ENCODE measurements around the gene EFNB2. TPM values are rescaled to one million over a fixed set of nuclear protein-coding genes. Genes with fewer than 3 reads are reported as not detected.

EFNB2 gene
- total RNA-seq, 2 experiments from 2014 or later: 0.25 to 0.51 TPM

DNA sequence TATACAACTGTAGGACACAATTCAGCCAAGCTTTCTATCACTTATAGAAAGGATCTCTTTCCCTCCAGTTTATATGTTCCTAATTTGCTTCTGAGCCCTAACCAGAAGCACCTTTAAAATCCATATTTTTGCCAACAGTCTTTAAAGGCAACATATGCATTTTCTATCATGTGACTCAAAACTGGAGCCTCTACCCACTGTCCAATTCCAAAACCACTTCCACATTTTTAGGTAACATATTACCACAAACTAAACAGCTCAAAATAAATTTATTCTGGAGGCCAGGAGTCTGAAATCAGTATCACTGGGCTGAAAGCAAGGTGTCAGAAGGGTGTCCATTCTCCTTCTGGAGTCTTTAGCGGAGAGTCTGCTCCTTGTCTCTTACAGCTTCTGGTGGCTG, 15.9 kb upstream of the EFNB2 start:
- H4K20me1 ChIP-seq (ENCODE audit: insufficient read depth, low read length): peaks cover 15% of the 10 kb centered on the region; the same call in 1 of the 2 replicates
- POLR2A ChIA-PET: no interaction called here

DNA sequence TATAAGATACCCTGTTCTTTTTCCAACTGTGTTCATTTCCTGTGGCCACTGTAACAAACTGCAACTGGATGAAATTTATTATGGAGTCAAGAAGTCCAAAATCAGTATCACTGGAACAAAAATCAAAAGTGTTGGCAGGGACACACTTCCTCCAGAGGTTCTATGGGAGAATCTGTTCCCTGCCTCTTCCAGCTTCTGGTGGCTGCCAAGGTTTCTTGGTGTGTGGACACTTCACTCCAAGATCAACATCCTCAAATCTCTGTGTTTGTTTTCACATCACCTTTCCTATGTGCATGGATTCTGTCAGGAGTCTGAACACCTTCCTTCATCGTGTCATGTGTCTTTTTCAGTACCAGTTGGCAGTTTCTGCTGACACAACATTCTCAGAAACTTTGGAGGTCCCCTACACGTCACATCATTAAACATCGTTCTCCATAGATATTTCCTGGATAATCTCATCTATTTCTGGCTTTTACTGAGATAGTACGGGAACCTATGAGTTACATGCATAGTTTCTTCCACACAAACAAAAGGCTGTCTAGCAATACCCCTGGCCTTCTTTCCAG, 15.2 kb upstream of the EFNB2 start:
- DNase-seq (ENCODE audit: low spot score): no peak
- Histone ChIP-seq H3K27ac (ENCODE audit: low read depth, low read length, poor library complexity, severe bottlenecking) (no peak overlapping the region), H2AFZ (ENCODE audit: low read length) (no peak overlapping the region), H3K4me3 (ENCODE audit: low read depth, low read length, poor library complexity, severe bottlenecking) (no peak overlapping the region), H3K4me1 (ENCODE audit: insufficient read depth, low read length, poor library complexity, severe bottlenecking) (no peaks in the 10 kb centered on the region), H3K9me2 (ENCODE audit: insufficient read depth, low read length) (no peaks in the 10 kb centered on the region), H3K79me2 (ENCODE audit: insufficient read depth, low read depth, low read length) (peaks cover 89% of the 10 kb centered on the region), H4K20me1 (ENCODE audit: insufficient read depth, low read length) (peaks cover 15% of the 10 kb centered on the region; the same call in 1 of the 2 replicates), H3K4me2 (ENCODE audit: low read length) (no peak overlapping the region), H3K9me3 (ENCODE audit: low read length) (no peaks in the 10 kb centered on the region), H3K36me3 (ENCODE audit: insufficient read depth, low read length) (peaks cover 90% of the 10 kb centered on the region)
- TF ChIP-seq, protein P1, sequence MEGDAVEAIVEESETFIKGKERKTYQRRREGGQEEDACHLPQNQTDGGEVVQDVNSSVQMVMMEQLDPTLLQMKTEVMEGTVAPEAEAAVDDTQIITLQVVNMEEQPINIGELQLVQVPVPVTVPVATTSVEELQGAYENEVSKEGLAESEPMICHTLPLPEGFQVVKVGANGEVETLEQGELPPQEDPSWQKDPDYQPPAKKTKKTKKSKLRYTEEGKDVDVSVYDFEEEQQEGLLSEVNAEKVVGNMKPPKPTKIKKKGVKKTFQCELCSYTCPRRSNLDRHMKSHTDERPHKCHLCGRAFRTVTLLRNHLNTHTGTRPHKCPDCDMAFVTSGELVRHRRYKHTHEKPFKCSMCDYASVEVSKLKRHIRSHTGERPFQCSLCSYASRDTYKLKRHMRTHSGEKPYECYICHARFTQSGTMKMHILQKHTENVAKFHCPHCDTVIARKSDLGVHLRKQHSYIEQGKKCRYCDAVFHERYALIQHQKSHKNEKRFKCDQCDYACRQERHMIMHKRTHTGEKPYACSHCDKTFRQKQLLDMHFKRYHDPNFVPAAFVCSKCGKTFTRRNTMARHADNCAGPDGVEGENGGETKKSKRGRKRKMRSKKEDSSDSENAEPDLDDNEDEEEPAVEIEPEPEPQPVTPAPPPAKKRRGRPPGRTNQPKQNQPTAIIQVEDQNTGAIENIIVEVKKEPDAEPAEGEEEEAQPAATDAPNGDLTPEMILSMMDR (conservative IDR thresholded peaks at IDR 0.05; ENCODE audit: low read length): no peak
- no TSS peak for BruUV-seq (replicated peaks)
- ChIA-PET POLR2A (no interaction called here), CTCF (ENCODE audit: unreplicated experiment) (no interaction called here)
- intact Hi-C loops (cut with micrococcal nuclease; ENCODE audit: unreplicated experiment): no loop called here

More for the DNA sequence above, 15.9 kb upstream of the EFNB2 start:
- DNase-seq (ENCODE audit: low spot score): no peak
- Histone ChIP-seq H3K27ac (ENCODE audit: low read depth, low read length, poor library complexity, severe bottlenecking) (no peak overlapping the region), H3K4me1 (ENCODE audit: insufficient read depth, low read length, poor library complexity, severe bottlenecking) (no peaks in the 10 kb centered on the region), H3K4me2 (ENCODE audit: low read length) (no peak overlapping the region), H3K9me3 (ENCODE audit: low read length) (no peaks in the 10 kb centered on the region), H2AFZ (ENCODE audit: low read length) (no peak overlapping the region), H3K36me3 (ENCODE audit: insufficient read depth, low read length) (peaks cover 92% of the 10 kb centered on the region), H3K4me3 (ENCODE audit: low read depth, low read length, poor library complexity, severe bottlenecking) (no peak overlapping the region), H3K79me2 (ENCODE audit: insufficient read depth, low read depth, low read length) (peaks cover 89% of the 10 kb centered on the region), H3K9me2 (ENCODE audit: insufficient read depth, low read length) (no peaks in the 10 kb centered on the region)
- TF ChIP-seq EZH2phosphoT487 (IDR thresholded peaks at IDR 0.05; ENCODE audit: borderline replicate concordance, low read depth, low read length): no peak
- TF ChIP-seq, protein P1 (conservative IDR thresholded peaks at IDR 0.05; ENCODE audit: low read length): no peak
- CTCF ChIA-PET (ENCODE audit: unreplicated experiment): no interaction called here
- BruUV-seq (replicated peaks): no TSS peak
- intact Hi-C loops (cut with micrococcal nuclease; ENCODE audit: unreplicated experiment): no loop called here

DNA sequence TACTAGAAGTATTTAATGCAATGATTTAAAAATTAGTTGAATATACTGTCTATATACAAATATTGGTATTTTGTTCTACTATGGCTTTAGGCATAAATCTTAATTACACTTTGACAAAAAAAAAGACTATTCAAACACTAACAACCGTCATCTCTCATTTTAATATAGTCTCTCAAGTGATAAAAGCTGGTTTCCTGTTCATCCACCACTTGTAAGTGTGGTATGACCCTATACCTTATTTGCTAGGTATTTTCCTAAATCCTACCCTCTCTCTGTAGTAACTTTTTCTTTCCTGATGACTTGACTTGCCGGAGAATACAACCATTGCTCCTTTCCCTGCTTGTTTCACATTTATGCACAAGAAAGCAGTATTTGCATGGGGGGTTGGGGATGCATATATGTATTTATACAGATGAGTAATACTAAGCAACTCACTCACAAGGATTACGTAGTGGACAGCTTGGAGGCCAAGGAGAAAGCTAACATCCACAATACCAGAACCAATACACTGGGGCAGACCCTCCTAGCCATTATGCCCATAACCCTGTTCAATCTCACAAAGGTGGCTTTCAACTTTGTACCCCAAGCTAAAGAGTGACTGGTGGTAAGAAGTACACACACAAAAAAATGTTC, 12.7 kb upstream of the EFNB2 start:
- Histone ChIP-seq H3K27ac (ENCODE audit: low read depth, low read length, poor library complexity, severe bottlenecking) (no peak overlapping the region), H4K20me1 (ENCODE audit: insufficient read depth, low read length) (peaks cover 9% of the 10 kb centered on the region; the same call in 1 of the 2 replicates), H3K36me3 (ENCODE audit: insufficient read depth, low read length) (peaks cover 79% of the 10 kb centered on the region), H3K4me1 (ENCODE audit: insufficient read depth, low read length, poor library complexity, severe bottlenecking) (no peaks in the 10 kb centered on the region), H2AFZ (ENCODE audit: low read length) (no peak overlapping the region), H3K4me3 (ENCODE audit: low read depth, low read length, poor library complexity, severe bottlenecking) (no peak overlapping the region), H3K4me2 (ENCODE audit: low read length) (no peak overlapping the region), H3K9me3 (ENCODE audit: low read length) (no peaks in the 10 kb centered on the region), H3K9me2 (ENCODE audit: insufficient read depth, low read length) (no peaks in the 10 kb centered on the region), H3K79me2 (ENCODE audit: insufficient read depth, low read depth, low read length) (peaks cover 75% of the 10 kb centered on the region)
- BruUV-seq (replicated peaks): no TSS peak
- CTCF ChIA-PET (ENCODE audit: unreplicated experiment): no interaction called here
- TF ChIP-seq, protein P1 (conservative IDR thresholded peaks at IDR 0.05; ENCODE audit: low read length): no peak
- TF ChIP-seq EZH2phosphoT487 (IDR thresholded peaks at IDR 0.05; ENCODE audit: borderline replicate concordance, low read depth, low read length): no peak
- intact Hi-C loops (cut with micrococcal nuclease; ENCODE audit: unreplicated experiment): no loop called here
- POLR2A ChIA-PET: interaction anchor here (0.7 kb wide), 1 partner anchor 516 kb away, joined by 5 read pairs; no protein-coding TSS in a partner anchor
- no peak for DNase-seq (ENCODE audit: low spot score)
